Ishikawa (cell line): ENCODE data around the gene PFKFB4.

ENCODE experiments used
- CEBPB ChIP-seq: IDR thresholded peaks from 2 replicates; pipeline ENCODE4 v1.6.1; 2012
- CREB1 ChIP-seq: IDR thresholded peaks from 2 replicates; pipeline ENCODE4 v1.6.1; 2012; ENCODE audit warnings: low read depth
- EGR1 ChIP-seq: IDR thresholded peaks from 2 replicates; pipeline ENCODE4 v1.6.1; 2012
- EP300 ChIP-seq: IDR thresholded peaks from 2 replicates; pipeline ENCODE4 v1.6.1; 2012; ENCODE audit warnings: borderline replicate concordance
- FOXM1 ChIP-seq: IDR thresholded peaks from 2 replicates; pipeline ENCODE4 v1.6.1; 2012; ENCODE audit warnings: low read depth, borderline replicate concordance
- MAX ChIP-seq: IDR thresholded peaks from 2 replicates; pipeline ENCODE4 v1.6.1; 2012
- NFIC ChIP-seq: IDR thresholded peaks from 2 replicates; pipeline ENCODE4 v1.6.1; 2012
- RAD21 ChIP-seq: IDR thresholded peaks from 2 replicates; pipeline ENCODE4 v1.6.1; 2012; ENCODE audit warnings: low read depth
- REST ChIP-seq: IDR thresholded peaks from 2 replicates; pipeline ENCODE4 v1.6.1; 2012; ENCODE audit warnings: low read depth, mild to moderate bottlenecking
- TAF1 ChIP-seq: IDR thresholded peaks from 2 replicates; pipeline ENCODE4 v1.6.1; 2012; ENCODE audit warnings: low read depth, mild to moderate bottlenecking
- TCF12 ChIP-seq: IDR thresholded peaks from 2 replicates; pipeline ENCODE4 v1.6.1; 2012; ENCODE audit warnings: low read depth
- TEAD4 ChIP-seq: IDR thresholded peaks from 2 replicates; pipeline ENCODE4 v1.6.1; 2012
- USF1 ChIP-seq: IDR thresholded peaks from 2 replicates; pipeline ENCODE4 v1.6.1; 2012
- YY1 ChIP-seq: IDR thresholded peaks from 2 replicates; pipeline ENCODE4 v1.6.1; 2012; ENCODE audit warnings: low read depth
- ZBTB7A ChIP-seq: IDR thresholded peaks from 2 replicates; pipeline ENCODE4 v1.6.1; 2012; ENCODE audit warnings: low read depth

Gene PFKFB4

DNA sequence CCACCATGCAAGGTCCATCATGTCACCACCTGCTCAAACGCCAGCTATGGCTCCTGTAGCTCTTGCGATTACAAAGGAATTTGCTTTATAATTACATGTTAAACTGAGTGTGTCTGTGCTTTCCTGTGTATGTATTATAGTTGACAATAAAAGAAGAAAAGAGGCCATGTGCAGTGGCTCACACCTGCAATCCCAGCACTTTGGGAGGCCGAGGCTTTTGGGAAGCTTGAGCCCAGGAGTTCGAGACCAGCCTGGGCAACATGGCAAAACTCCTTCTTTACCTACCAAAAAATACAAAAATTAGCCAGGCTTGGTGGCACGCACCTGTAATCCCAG, 83.0 kb downstream of the PFKFB4 start:
- TF ChIP-seq REST (no peak), NFIC (no peak), CREB1 (no peak), EGR1 (no peak), CEBPB (no peak), MAX (no peak), ZBTB7A (no peak), TEAD4 (no peak), EP300 (no peak), USF1 (no peak), YY1 (no peak), TAF1 (no peak)

GRCh38 chr3:48472923-48473616, 83.5 kb downstream of the PFKFB4 start:
- TF ChIP-seq NFIC (peak; percentile 79), YY1 (peak; percentile 63; the same call in 1 of the 2 replicates), EP300 (peak; percentile 26; the same call in 1 of the 2 replicates), USF1 (no peak), TAF1 (peak; percentile 51; the same call in 1 of the 2 replicates), CEBPB (no peak), TEAD4 (no peak), REST (no peak), RAD21 (peak; percentile 22; the same call in 1 of the 2 replicates), ZBTB7A (peak; percentile 69; the same call in 1 of the 2 replicates), CREB1 (peak; percentile 84), EGR1 (no peak), MAX (peak; percentile 69), FOXM1 (no peak), TCF12 (peak; percentile 66; the same call in 1 of the 2 replicates)

DNA sequence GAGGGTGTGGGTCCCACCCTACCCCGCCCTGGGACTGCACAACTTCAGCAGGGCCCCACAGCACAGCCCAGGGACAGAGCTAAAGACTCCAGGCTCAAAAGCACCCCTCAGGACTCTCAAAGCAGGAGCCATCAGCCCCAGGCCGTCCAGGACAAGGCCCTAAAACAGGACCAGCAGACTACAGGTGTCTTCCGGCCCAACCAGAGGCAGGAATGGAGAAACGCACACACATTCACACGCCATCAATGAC, 84.0 kb downstream of the PFKFB4 start:
- TF ChIP-seq TEAD4 (no peak), TAF1 (no peak), ZBTB7A (no peak), TCF12 (no peak), USF1 (no peak), RAD21 (no peak), CEBPB (no peak), MAX (no peak), EGR1 (no peak), EP300 (no peak), NFIC (no peak), YY1 (no peak)

- TF ChIP-seq YY1 (no peak), FOXM1 (no peak), EGR1 (no peak), ZBTB7A (no peak), TEAD4 (no peak), NFIC (no peak), REST (no peak), CEBPB (no peak), TCF12 (no peak), EP300 (no peak), RAD21 (no peak)
These were observed 86.3 kb downstream of the PFKFB4 start for GRCh38 chr3:48470286-48470685.
